Measurements from ENCODE around the gene ACVR1B.

DNA sequence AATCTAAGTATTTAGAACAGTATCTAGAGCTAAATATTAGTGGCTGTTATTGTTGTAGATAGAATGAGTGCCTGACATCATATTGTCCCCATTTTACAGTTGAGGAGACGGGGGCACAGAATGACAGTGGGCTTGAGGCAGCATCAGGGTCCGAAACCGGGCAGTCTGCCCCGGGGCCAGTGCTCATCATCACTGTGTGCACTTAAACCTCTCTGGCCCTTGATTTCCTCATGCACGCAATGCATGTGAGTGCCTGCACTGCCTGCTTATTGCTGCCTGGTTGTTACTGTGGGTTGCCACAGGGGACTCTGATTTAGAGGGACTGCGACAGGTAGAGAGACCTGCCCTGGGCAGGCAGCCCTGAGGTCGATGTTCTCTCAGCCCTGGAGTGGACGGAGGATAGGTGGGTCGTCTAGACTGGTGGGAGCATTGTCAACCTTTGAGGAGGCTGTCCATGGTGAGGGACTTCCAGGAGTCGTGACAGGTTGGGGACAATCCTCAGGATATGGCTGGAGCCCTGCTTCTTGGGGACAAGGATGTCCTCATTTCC lies 34.4 kb upstream of the ACVR1B start:
- no peak for TF ChIP-seq CTCF (IDR thresholded peaks at IDR 0.05)
- no peak for TF ChIP-seq POLR2A (IDR thresholded peaks at IDR 0.05)

Measured in Peyer's patch (tissue), 4 donors.